Breast epithelium (tissue), 4 donors: ENCODE measurements around the gene MOCS3. TPM values are rescaled to one million over a fixed set of nuclear protein-coding genes. Genes with fewer than 3 reads are reported as not detected.

Source experiments
- DNase-seq, 2 donors: peaks; one replicate each; pipeline ENCODE4 v3.0.0-alpha.2; 2019; ENCODE audit warnings: low spot score in 2 of 2
- H3K27ac ChIP-seq, 2 donors: fragments of 200-600 bp; sonication (generic) in 1 of 2; one replicate each; pipeline ENCODE4 v1.5.1; 2016 to 2019; ENCODE audit warnings: mild to moderate bottlenecking in 1 of 2
- H3K27me3 ChIP-seq, 2 donors: fragments of 200-600 bp; sonication (generic) in 1 of 2; one replicate each; pipeline versions ENCODE4 v1.5.1 to v1.6.0; 2017 to 2019; ENCODE audit warnings: control low read depth in 1 of 2, mild to moderate bottlenecking in 1 of 2
- H3K36me3 ChIP-seq: fragments of 200-600 bp; one replicate; pipeline ENCODE4 v1.5.1; 2019
- H3K4me1 ChIP-seq, 2 donors: fragments of 200-600 bp; sonication (generic); one replicate each; pipeline ENCODE4 v1.5.1; 2016 to 2019; ENCODE audit warnings: control low read depth in 1 of 2
- H3K4me3 ChIP-seq, 3 donors: fragments of 200-600 bp; sonication (generic); 1 replicate in 2 of 3; 2 replicates in 1 of 3; pipeline ENCODE4 v1.5.1; 2016 to 2019; ENCODE audit warnings: mild to moderate bottlenecking in 3 of 3, moderate library complexity in 2 of 3
- H3K9me3 ChIP-seq, 2 donors: fragments of 200-600 bp; sonication (generic) in 1 of 2; one replicate each; pipeline ENCODE4 v1.5.1; 2016 to 2019; ENCODE audit warnings: control low read depth in 1 of 2
- CTCF ChIP-seq, 3 donors: fragments of 450-650 bp; IDR thresholded peaks; one replicate each; pipeline ENCODE4 v1.5.1; 2016 to 2017; ENCODE audit warnings: antibody characterized with exemption in 3 of 3, mild to moderate bottlenecking in 3 of 3, moderate library complexity in 3 of 3
- POLR2A ChIP-seq: fragments of 450-650 bp; IDR thresholded peaks from one replicate; pipeline ENCODE4 v1.6.1; 2016; ENCODE audit warnings: antibody characterized with exemption, mild to moderate bottlenecking, moderate library complexity
- POLR2AphosphoS5 ChIP-seq, 3 donors: sonication (generic); formaldehyde crosslinking; IDR thresholded peaks; one replicate each; pipeline ENCODE4 v1.6.1; 2017; ENCODE audit warnings: antibody characterized with exemption in 3 of 3
- intact Hi-C: fragments of 100-400 bp; cut with DNase I; formaldehyde crosslinking; loops from one replicate; pipeline ENCODE4 v1.15.1; 2023; ENCODE audit warnings: low total_unique reads
- total RNA-seq, 3 donors: library from RNA; depleted of rRNA; stranded (reverse); fragments of >200 nt; gene quantifications; one replicate each; pipeline ENCODE4 v1.1.0, GENCODE V29; 2016

The MOCS3 gene
- total RNA-seq, 3 donors from 2014 or later, result 4.5 to 6.4 (median 4.9) TPM

- TF ChIP-seq CTCF (IDR thresholded peaks at IDR 0.05) (peak in 1 of 3 donors; percentile 16), POLR2A (no peak), POLR2AphosphoS5 (IDR thresholded peaks at IDR 0.05) (no peak)
- Histone ChIP-seq H3K27ac (peak overlapping the region; percentile 78 to 99), H3K4me1 (peaks cover 0 to 11% of the 10 kb centered on the region in 2 donors), H3K27me3 (no peaks in the 10 kb centered on the region), H3K4me3 (peak overlapping the region in 1 of 3 donors; percentile 79), H3K36me3 (no peaks in the 10 kb centered on the region), H3K9me3 (no peaks in the 10 kb centered on the region)
- DNase-seq, result no peak
- intact Hi-C loops, result no loop called here
These were observed 30.1 kb upstream of the MOCS3 start for GRCh38 chr20:50928469-50928868.

- H3K9me3 ChIP-seq, result no peaks in the 10 kb centered on the region
- no peaks in the 10 kb centered on the region for H3K27me3 ChIP-seq
- peak; percentile 80 to 82 for DNase-seq
- peak overlapping the region; percentile 78 to 99 for H3K27ac ChIP-seq
- peak overlapping the region; percentile 79 to 88 (median 86) for H3K4me3 ChIP-seq
- H3K4me1 ChIP-seq, result peaks cover 0 to 8% of the 10 kb centered on the region in 2 donors
- intact Hi-C loops, result loop anchor here (10.0 kb wide), 1 partner anchor 135 kb away; the partner anchor contains the start of gene BCAS4
- peak; percentile 58 to 83 (median 83) for TF ChIP-seq CTCF (IDR thresholded peaks at IDR 0.05)
- TF ChIP-seq POLR2AphosphoS5 (IDR thresholded peaks at IDR 0.05), result peak; percentile 42 to 77 (median 67)
- TF ChIP-seq POLR2A, result no peak
- no peaks in the 10 kb centered on the region for H3K36me3 ChIP-seq
These were observed 29.1 kb upstream of the MOCS3 start for GRCh38 chr20:50929299-50930138.

GRCh38 chr20:50930139-50930975 lies 28.3 kb upstream of the MOCS3 start:
- Histone ChIP-seq H3K27ac (peak overlapping the region; percentile 99 to 100), H3K4me1 (peaks cover 0 to 8% of the 10 kb centered on the region in 2 donors), H3K4me3 (peak overlapping the region; percentile 79 to 88 (median 86)), H3K36me3 (no peaks in the 10 kb centered on the region), H3K9me3 (no peaks in the 10 kb centered on the region), H3K27me3 (no peaks in the 10 kb centered on the region)
- TF ChIP-seq POLR2AphosphoS5 (IDR thresholded peaks at IDR 0.05) (no peak), POLR2A (no peak), CTCF (IDR thresholded peaks at IDR 0.05) (no peak)
- intact Hi-C loops, result loop anchor here (10.0 kb wide), 1 partner anchor 136 kb away; the partner anchor contains the start of gene BCAS4
- no peak for DNase-seq

- Histone ChIP-seq H3K4me3 (peak overlapping the region; percentile 79 to 88 (median 86)), H3K4me1 (peaks cover 0 to 8% of the 10 kb centered on the region in 2 donors), H3K27me3 (no peaks in the 10 kb centered on the region), H3K27ac (peak overlapping the region; percentile 99 to 100), H3K9me3 (no peaks in the 10 kb centered on the region), H3K36me3 (no peaks in the 10 kb centered on the region)
- TF ChIP-seq CTCF (IDR thresholded peaks at IDR 0.05) (no peak), POLR2A (no peak), POLR2AphosphoS5 (IDR thresholded peaks at IDR 0.05) (no peak)
- intact Hi-C loops, result loop anchor here (10.0 kb wide), 1 partner anchor 136 kb away; the partner anchor contains the start of gene BCAS4
- no peak for DNase-seq
These were observed 27.7 kb upstream of the MOCS3 start for GRCh38 chr20:50930976-50931305.
